Uterus (tissue), 4 donors: ENCODE data around the gene TMSB15C. TPM values are rescaled to one million over a fixed set of nuclear protein-coding genes. Genes with fewer than 3 reads are reported as not detected.
"Not testable (repeated sequence)": the region's sequence is repeated elsewhere in the genome, so short reads cannot be mapped to it uniquely, and the experiment has no call there.

Experiments
- DNase-seq, 2 donors: peaks; one replicate each; pipeline ENCODE4 v3.0.0-alpha.2; 2019 to 2020
- H3K27ac ChIP-seq, 2 donors: fragments of 200-600 bp; sonication (generic); 1 replicate in 1 of 2; 2 replicates in 1 of 2; pipeline ENCODE4 v1.5.1; 2016 to 2018
- H3K27me3 ChIP-seq, 2 donors: fragments of 200-600 bp; sonication (generic); one replicate each; pipeline ENCODE4 v1.5.1; 2018 to 2019; ENCODE audit warnings: control low read depth in 1 of 2
- H3K36me3 ChIP-seq, 2 donors: fragments of 200-600 bp; sonication (generic); one replicate each; pipeline ENCODE4 v1.5.1; 2019; ENCODE audit warnings: control low read depth in 1 of 2
- H3K4me1 ChIP-seq, 2 donors: fragments of 200-600 bp; sonication (generic); one replicate each; pipeline ENCODE4 v1.5.1; 2018 to 2019; ENCODE audit warnings: control low read depth in 1 of 2
- H3K4me3 ChIP-seq, 2 donors: fragments of 200-600 bp; sonication (generic); 1 replicate in 1 of 2; 2 replicates in 1 of 2; pipeline ENCODE4 v1.5.1; 2018 to 2019; ENCODE audit warnings: mild to moderate bottlenecking in 1 of 2
- H3K9me3 ChIP-seq, 2 donors: fragments of 200-600 bp; sonication (generic); one replicate each; pipeline ENCODE4 v1.5.1; 2019; ENCODE audit warnings: control low read depth in 1 of 2
- CTCF ChIP-seq, 4 experiments: fragments of 200-600 bp in 2 of 4; fragments of 450-650 bp in 2 of 4; sonication (generic) in 2 of 4; IDR thresholded peaks; one replicate each; pipeline ENCODE4 v1.5.1; 2016 to 2019; ENCODE audit warnings: antibody characterized with exemption in 4 of 4, mild to moderate bottlenecking in 2 of 4, moderate library complexity in 1 of 4
- POLR2A ChIP-seq, 2 donors: fragments of 450-650 bp; IDR thresholded peaks; one replicate each; pipeline ENCODE4 v1.6.1; 2016; ENCODE audit warnings: antibody characterized with exemption in 2 of 2, mild to moderate bottlenecking in 1 of 2, moderate library complexity in 1 of 2
- intact Hi-C: fragments of 100-400 bp; cut with DNase I; formaldehyde crosslinking; loops from one replicate; pipeline ENCODE4 v1.15.1; 2023; ENCODE audit warnings: low total_unique reads
- total RNA-seq, 4 donors: library from RNA; depleted of rRNA in 3 of 4; stranded (reverse); fragments of >200 nt in 3 of 4; gene quantifications; one replicate each; pipeline versions ENCODE4 v1.1.0 to v1.2.4, GENCODE V29; 2014 to 2023
- donor health status: DM: yes; HTN: yes; CAD: no.

TMSB15C gene
- total RNA-seq, 4 donors from 2014 or later = 0.59 to 20.3 (median 11.2) TPM

DNA sequence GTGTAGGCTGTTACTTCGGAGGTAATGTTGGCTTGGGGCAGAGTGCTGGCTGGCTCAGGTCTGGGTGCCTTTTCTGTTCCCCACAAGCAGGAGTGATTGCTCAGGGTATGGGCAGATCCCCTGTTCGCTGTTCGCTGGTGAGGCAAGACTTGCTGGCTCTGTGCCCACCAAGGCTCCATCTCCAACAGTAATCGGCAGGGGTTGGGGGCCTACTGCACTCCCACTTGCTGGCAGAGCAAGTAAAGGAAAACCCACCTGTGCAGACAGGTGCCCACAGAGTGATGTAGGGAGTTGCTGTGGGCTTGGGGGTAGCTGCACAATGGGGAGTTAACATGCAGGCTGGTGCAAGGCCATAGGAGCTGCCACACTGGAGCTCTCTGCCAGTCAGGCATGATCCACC is 8.0 kb upstream of the TMSB15C start:
- Histone ChIP-seq H3K4me1 (no peaks in the 10 kb centered on the region), H3K4me3 (no peak overlapping the region), H3K27ac (no peak overlapping the region), H3K9me3 (no peaks in the 10 kb centered on the region), H3K27me3 (no peaks in the 10 kb centered on the region), H3K36me3 (no peaks in the 10 kb centered on the region)
- intact Hi-C loops = no loop called here
- TF ChIP-seq CTCF (IDR thresholded peaks at IDR 0.05) = no peak
- TF ChIP-seq POLR2A (IDR thresholded peaks at IDR 0.05) = no peak
- DNase-seq = no peak

DNA sequence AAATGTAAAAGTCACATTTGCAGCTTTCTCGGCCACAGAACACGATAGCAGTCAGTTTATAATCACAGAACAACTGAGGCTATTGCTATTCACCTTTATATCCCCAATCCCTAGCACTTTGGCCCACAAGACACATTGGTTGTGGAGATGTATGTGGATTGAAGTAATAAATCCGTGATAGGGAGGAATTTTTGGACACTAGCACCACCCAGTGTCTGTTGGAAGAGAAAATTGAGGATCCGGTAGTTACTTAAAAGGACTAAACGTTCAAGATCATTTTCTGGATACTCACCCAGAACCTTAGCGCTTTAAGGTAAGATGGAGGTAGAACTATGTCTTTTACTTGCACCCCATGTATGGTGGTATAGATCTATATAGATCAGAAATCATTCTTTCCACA is 1.8 kb upstream of the TMSB15C start:
- intact Hi-C loops, H3K36me3 ChIP-seq, H3K4me3 ChIP-seq, DNase-seq, H3K27me3 ChIP-seq, H3K4me1 ChIP-seq, H3K9me3 ChIP-seq, H3K27ac ChIP-seq: not testable (repeated sequence)

DNA sequence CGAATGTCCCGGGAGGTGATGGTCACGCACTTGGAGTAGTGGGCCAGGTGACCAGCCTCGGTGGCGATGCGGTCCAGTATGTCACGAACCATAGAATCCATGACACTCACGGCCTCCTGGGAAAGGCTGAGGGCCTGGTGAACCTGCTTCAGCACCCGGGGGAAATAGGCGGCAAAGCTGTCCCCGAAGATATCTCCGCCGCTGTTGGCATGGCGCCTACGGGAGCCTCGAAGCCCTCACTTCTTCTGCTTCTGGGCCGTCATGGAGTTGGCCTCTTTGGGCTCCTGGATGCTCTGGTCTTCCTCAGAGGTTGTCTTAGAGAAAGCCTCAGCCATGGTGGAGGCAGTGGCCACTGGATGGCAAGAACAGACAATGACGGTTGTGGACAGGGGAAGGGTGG is 13.4 kb downstream of the TMSB15C start:
- H3K4me3 ChIP-seq, intact Hi-C loops, H3K36me3 ChIP-seq, H3K27ac ChIP-seq, H3K27me3 ChIP-seq, H3K4me1 ChIP-seq, H3K9me3 ChIP-seq, DNase-seq: not testable (repeated sequence)

GRCh38 chrX:104054956-104055355 is 21.1 kb downstream of the TMSB15C start:
- DNase-seq, H3K9me3 ChIP-seq, H3K4me1 ChIP-seq, H3K27me3 ChIP-seq, H3K36me3 ChIP-seq, H3K4me3 ChIP-seq, H3K27ac ChIP-seq, intact Hi-C loops: not testable (repeated sequence)

GRCh38 chrX:104047171-104047570 is 28.9 kb downstream of the TMSB15C start:
- no peak for TF ChIP-seq POLR2A (IDR thresholded peaks at IDR 0.05)
- no peak for TF ChIP-seq CTCF (IDR thresholded peaks at IDR 0.05)
- Histone ChIP-seq H3K9me3 (no peaks in the 10 kb centered on the region), H3K36me3 (no peaks in the 10 kb centered on the region), H3K27me3 (no peaks in the 10 kb centered on the region), H3K27ac (no peak overlapping the region), H3K4me3 (no peak overlapping the region), H3K4me1 (no peaks in the 10 kb centered on the region)
- no peak for DNase-seq
- intact Hi-C loops = no loop called here

DNA sequence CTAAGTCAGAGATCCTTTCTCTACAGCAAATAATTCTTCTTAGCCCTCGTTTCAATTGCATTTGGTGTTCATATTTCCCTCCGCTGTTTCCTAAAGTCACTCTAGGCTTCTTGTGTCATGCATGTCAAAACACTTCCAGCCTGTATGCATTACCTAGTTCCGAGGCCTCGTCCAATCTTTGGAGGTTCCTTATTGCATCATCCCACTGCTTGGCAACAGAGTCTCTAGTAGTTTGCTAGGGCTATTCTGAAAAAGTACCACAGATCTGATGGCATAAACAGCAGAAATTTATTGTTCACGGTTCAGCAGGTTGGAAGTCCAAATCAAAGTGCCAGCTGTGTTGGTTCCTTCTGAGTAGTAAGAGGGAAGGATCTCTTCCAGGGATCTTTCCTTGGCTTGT is 30.4 kb downstream of the TMSB15C start:
- Histone ChIP-seq H3K27me3 (no peaks in the 10 kb centered on the region), H3K9me3 (no peaks in the 10 kb centered on the region), H3K4me3 (no peak overlapping the region), H3K4me1 (no peaks in the 10 kb centered on the region), H3K27ac (no peak overlapping the region), H3K36me3 (no peaks in the 10 kb centered on the region)
- DNase-seq = no peak
- intact Hi-C loops = no loop called here
- no peak for TF ChIP-seq CTCF (IDR thresholded peaks at IDR 0.05)
- no peak for TF ChIP-seq POLR2A (IDR thresholded peaks at IDR 0.05)

GRCh38 chrX:104041003-104041402 is 35.0 kb downstream of the TMSB15C start:
- no peak for TF ChIP-seq CTCF (IDR thresholded peaks at IDR 0.05)
- no peak for TF ChIP-seq POLR2A (IDR thresholded peaks at IDR 0.05)
- H3K4me1 ChIP-seq = no peaks in the 10 kb centered on the region
- no peaks in the 10 kb centered on the region for H3K27me3 ChIP-seq
- H3K9me3 ChIP-seq = no peaks in the 10 kb centered on the region
- H3K4me3 ChIP-seq = no peak overlapping the region
- intact Hi-C loops = no loop called here
- H3K36me3 ChIP-seq = no peaks in the 10 kb centered on the region
- H3K27ac ChIP-seq = no peak overlapping the region
- DNase-seq = no peak
